Suprapubic skin (tissue), 4 donors: ENCODE data around the gene PRRT3.

Experiments used
- CTCF ChIP-seq, 2 donors: fragments of 200-600 bp in 1 of 2; fragments of 450-650 bp in 1 of 2; sonication (generic) in 1 of 2; IDR thresholded peaks; one replicate each; pipeline ENCODE4 v1.5.1; 2016 to 2019; ENCODE audit warnings: antibody characterized with exemption in 2 of 2, mild to moderate bottlenecking in 1 of 2, moderate library complexity in 1 of 2
- POLR2A ChIP-seq, 2 donors: fragments of 450-650 bp; IDR thresholded peaks; one replicate each; pipeline ENCODE4 v1.6.1; 2017; ENCODE audit warnings: antibody characterized with exemption in 2 of 2, mild to moderate bottlenecking in 2 of 2, moderate library complexity in 2 of 2
- POLR2AphosphoS5 ChIP-seq, 3 donors: sonication (generic); formaldehyde crosslinking; IDR thresholded peaks; one replicate each; pipeline ENCODE4 v1.6.1; 2017; ENCODE audit warnings: antibody characterized with exemption in 3 of 3

GRCh38 chr3:9969632-9970019, 17.4 kb upstream of the PRRT3 start:
- TF ChIP-seq CTCF (IDR thresholded peaks at IDR 0.05) (no peak), POLR2A (IDR thresholded peaks at IDR 0.05) (no peak), POLR2AphosphoS5 (IDR thresholded peaks at IDR 0.05) (no peak)
